ENCODE data around the gene FGF14. TPM values are rescaled to one million over a fixed set of nuclear protein-coding genes. Genes with fewer than 3 reads are reported as not detected.

FGF14 gene
- total RNA-seq, 3 donors from 2014 or later (not counting 1 experiment from before 2014, with no cell fraction given), result not detected

- no peak for DNase-seq
- Mint-ChIP-seq H3K4me3 (peak overlapping the region; percentile 92), H3K9me3 (no peaks in the 10 kb centered on the region), H3K4me1 (peaks cover 10 to 32% of the 10 kb centered on the region in 2 donors), H3K27ac (peak overlapping the region; percentile 65 to 89), H3K36me3 (no peaks in the 10 kb centered on the region), H3K27me3 (ENCODE audit: low read depth in 2 of 2) (peaks cover 16 to 37% of the 10 kb centered on the region in 2 donors)
- Histone ChIP-seq H3K36me3 (ENCODE audit: control insufficient read depth, insufficient read depth, low read length) (no peaks in the 10 kb centered on the region), H3K27me3 (ENCODE audit: control insufficient read depth, insufficient read depth, low read length) (peaks cover 15% of the 10 kb centered on the region), H3K9me3 (ENCODE audit: control insufficient read depth, insufficient read depth, low read length) (no peaks in the 10 kb centered on the region), H3K4me3 (ENCODE audit: low read length) (peak overlapping the region; percentile 74), H3K4me1 (ENCODE audit: control insufficient read depth, insufficient read depth, low read length) (peaks cover 21% of the 10 kb centered on the region), H3K27ac (ENCODE audit: low read length) (no peak overlapping the region)
- 95% methylated on average over 10 of the region's 10 CpGs for WGBS (ENCODE audit: insufficient coverage)
- TF ChIP-seq, protein P1, sequence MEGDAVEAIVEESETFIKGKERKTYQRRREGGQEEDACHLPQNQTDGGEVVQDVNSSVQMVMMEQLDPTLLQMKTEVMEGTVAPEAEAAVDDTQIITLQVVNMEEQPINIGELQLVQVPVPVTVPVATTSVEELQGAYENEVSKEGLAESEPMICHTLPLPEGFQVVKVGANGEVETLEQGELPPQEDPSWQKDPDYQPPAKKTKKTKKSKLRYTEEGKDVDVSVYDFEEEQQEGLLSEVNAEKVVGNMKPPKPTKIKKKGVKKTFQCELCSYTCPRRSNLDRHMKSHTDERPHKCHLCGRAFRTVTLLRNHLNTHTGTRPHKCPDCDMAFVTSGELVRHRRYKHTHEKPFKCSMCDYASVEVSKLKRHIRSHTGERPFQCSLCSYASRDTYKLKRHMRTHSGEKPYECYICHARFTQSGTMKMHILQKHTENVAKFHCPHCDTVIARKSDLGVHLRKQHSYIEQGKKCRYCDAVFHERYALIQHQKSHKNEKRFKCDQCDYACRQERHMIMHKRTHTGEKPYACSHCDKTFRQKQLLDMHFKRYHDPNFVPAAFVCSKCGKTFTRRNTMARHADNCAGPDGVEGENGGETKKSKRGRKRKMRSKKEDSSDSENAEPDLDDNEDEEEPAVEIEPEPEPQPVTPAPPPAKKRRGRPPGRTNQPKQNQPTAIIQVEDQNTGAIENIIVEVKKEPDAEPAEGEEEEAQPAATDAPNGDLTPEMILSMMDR (IDR thresholded peaks at IDR 0.05), result no peak
- ATAC-seq, result no peak
- intact Hi-C loops (cut with micrococcal nuclease), result loop anchor here (10.0 kb wide), 1 partner anchor 200 kb away; the partner anchor contains the start of gene TPP2
Observed at GRCh38 chr13:102395174-102395573, 6.7 kb downstream of the FGF14 start.

GRCh38 chr13:102394158-102395053 lies 7.4 kb downstream of the FGF14 start:
- no peaks in the 10 kb centered on the region for H3K9me3 Mint-ChIP-seq

DNA sequence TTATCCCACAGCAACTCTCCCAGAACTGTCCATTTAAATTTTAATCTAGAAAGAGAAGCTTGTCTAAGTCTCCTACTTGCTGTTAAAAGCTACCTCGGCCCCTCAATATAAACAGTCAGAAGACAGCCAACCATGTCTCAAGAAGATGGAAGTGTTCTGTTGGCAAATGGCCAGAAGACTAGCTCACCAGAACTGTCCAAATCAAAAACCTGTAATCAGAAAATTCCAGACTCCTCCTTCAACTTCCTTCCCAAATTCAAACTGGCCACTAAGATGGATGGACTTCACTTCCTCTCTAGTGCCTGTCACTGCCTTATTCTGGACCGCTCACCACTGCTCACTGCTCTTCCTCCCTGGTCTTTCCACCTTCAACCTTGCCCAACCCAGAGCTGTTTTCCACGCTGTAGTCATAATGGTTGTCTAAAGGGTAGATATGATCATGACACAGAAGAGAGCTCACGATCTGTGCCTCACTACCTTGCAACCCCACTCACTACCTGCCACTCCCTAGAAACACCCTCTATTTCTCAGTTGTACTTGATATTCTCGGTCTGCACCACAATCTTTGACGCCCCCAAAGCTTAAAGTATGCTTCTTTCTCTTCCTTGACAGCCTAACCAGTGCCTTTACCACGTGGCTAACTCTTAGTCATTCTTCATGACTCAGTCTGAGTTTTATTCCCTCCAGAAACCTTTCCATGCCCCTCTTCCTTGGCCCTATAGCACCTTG lies 9.2 kb downstream of the FGF14 start:
- DNase-seq, result no peak
- intact Hi-C loops (cut with micrococcal nuclease), result loop anchor here (10.0 kb wide), 1 partner anchor 202 kb away; the partner anchor contains the start of gene TPP2
- TF ChIP-seq, protein P1 (IDR thresholded peaks at IDR 0.05), result no peak
- Mint-ChIP-seq H3K36me3 (no peaks in the 10 kb centered on the region), H3K27ac (peak overlapping the region in 1 of 2 donors; percentile 12), H3K27me3 (ENCODE audit: low read depth in 2 of 2) (peaks cover 16 to 36% of the 10 kb centered on the region in 2 donors), H3K4me3 (no peak overlapping the region), H3K9me3 (no peaks in the 10 kb centered on the region), H3K4me1 (peaks cover 10 to 24% of the 10 kb centered on the region in 2 donors)
- Histone ChIP-seq H3K27ac (ENCODE audit: low read length) (no peak overlapping the region), H3K9me3 (ENCODE audit: control insufficient read depth, insufficient read depth, low read length) (no peaks in the 10 kb centered on the region), H3K4me1 (ENCODE audit: control insufficient read depth, insufficient read depth, low read length) (peaks cover 15% of the 10 kb centered on the region), H3K4me3 (ENCODE audit: low read length) (no peak overlapping the region), H3K36me3 (ENCODE audit: control insufficient read depth, insufficient read depth, low read length) (no peaks in the 10 kb centered on the region), H3K27me3 (ENCODE audit: control insufficient read depth, insufficient read depth, low read length) (peaks cover 6% of the 10 kb centered on the region)
- ATAC-seq, result peak in 1 of 3 donors; percentile 31
- 59% methylated on average over 6 of the region's 7 CpGs for WGBS (ENCODE audit: insufficient coverage)

More at GRCh38 chr13:102394158-102395053, 7.4 kb downstream of the FGF14 start:
- no peaks in the 10 kb centered on the region for H3K9me3 ChIP-seq (ENCODE audit: control insufficient read depth, insufficient read depth, low read length)
- DNase-seq (peak; percentile 91 to 98), ATAC-seq (peak; percentile 88 to 93 (median 88))
- peak overlapping the region; percentile 33 for H3K27ac ChIP-seq (ENCODE audit: low read length)
- WGBS (ENCODE audit: insufficient coverage), result 2% methylated on average over 72 of the region's 72 CpGs
- peaks cover 15% of the 10 kb centered on the region for H3K4me1 ChIP-seq (ENCODE audit: control insufficient read depth, insufficient read depth, low read length)
- Mint-ChIP-seq H3K4me1 (peaks cover 10 to 25% of the 10 kb centered on the region in 2 donors), H3K27ac (peak overlapping the region; percentile 65 to 89), H3K36me3 (no peaks in the 10 kb centered on the region), H3K4me3 (peak overlapping the region; percentile 92), H3K27me3 (ENCODE audit: low read depth in 2 of 2) (peaks cover 14 to 37% of the 10 kb centered on the region in 2 donors)
- TF ChIP-seq, protein P1 (IDR thresholded peaks at IDR 0.05), result no peak
- H3K36me3 ChIP-seq (ENCODE audit: control insufficient read depth, insufficient read depth, low read length), result no peaks in the 10 kb centered on the region
- H3K4me3 ChIP-seq (ENCODE audit: low read length), result peak overlapping the region; percentile 74
- intact Hi-C loops (cut with micrococcal nuclease), result loop anchor here (10.0 kb wide), 1 partner anchor 200 kb away; the partner anchor contains the start of gene TPP2
- peaks cover 8% of the 10 kb centered on the region for H3K27me3 ChIP-seq (ENCODE audit: control insufficient read depth, insufficient read depth, low read length)

Data from natural killer cell (primary cell).